SH-SY5Y (cell line): ENCODE data around the gene CLSTN2.

Experiments used
- GATA2 ChIP-seq: IDR thresholded peaks from 2 replicates; pipeline ENCODE4 v1.6.1; 2011; ENCODE audit warnings: mild to moderate bottlenecking, low read depth, low read length
- GATA3 ChIP-seq: IDR thresholded peaks from 2 replicates; pipeline ENCODE4 v1.6.1; 2011; ENCODE audit warnings: low read depth, mild to moderate bottlenecking, low read length, moderate library complexity

DNA sequence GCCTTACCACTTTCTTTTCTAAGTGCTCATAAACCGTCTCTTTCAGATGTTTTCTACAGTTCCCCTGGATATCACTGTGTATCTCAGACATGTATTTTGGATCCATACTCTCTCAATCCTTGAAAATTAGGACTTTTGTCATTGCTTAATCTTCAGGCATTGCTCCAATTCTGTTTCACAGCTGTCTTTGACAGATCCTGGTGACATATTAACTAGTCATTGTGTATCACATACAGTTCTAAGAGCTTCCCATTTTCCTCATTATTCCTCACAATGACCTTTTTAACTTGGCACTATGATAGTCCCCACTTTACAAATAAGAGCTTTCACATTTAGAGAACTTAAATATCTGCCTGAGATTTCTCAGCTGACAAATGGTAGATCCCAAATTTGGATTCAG lies 151.7 kb downstream of the CLSTN2 start:
- TF ChIP-seq GATA3 = no peak
- no peak for TF ChIP-seq GATA2
